T-helper 9 cell (primary cell): ENCODE data around the gene CEP85.
A peak's percentile ranks its signal among the peaks of the same experiment; 100 is the strongest.
"Not testable (repeated sequence)": the region's sequence is repeated elsewhere in the genome, so short reads cannot be mapped to it uniquely, and the experiment has no call there.

Experiments
- DNase-seq: peaks from one replicate; pipeline ENCODE4 v3.0.0-alpha.2; 2020

CEP85 gene

DNA sequence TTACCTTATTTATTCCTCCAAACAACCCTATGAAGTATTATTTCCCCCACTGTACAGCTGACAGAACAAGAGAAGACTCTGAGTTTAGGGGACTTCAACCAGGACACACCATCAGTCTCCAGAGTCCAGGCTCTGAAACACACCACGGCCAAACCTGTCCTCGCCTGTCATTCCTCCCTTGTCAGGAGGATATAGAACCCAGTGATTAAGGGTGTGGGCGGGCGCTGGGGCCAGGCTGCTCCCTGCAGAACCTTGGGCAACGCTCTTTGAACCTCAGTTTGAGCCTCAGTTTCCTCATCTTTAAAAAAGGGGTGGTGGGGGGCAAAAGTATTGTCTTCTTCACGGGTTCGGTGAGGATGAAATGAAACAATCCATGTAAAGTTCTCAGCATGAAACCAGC, 9.4 kb upstream of the CEP85 start:
- no peak for DNase-seq

DNA sequence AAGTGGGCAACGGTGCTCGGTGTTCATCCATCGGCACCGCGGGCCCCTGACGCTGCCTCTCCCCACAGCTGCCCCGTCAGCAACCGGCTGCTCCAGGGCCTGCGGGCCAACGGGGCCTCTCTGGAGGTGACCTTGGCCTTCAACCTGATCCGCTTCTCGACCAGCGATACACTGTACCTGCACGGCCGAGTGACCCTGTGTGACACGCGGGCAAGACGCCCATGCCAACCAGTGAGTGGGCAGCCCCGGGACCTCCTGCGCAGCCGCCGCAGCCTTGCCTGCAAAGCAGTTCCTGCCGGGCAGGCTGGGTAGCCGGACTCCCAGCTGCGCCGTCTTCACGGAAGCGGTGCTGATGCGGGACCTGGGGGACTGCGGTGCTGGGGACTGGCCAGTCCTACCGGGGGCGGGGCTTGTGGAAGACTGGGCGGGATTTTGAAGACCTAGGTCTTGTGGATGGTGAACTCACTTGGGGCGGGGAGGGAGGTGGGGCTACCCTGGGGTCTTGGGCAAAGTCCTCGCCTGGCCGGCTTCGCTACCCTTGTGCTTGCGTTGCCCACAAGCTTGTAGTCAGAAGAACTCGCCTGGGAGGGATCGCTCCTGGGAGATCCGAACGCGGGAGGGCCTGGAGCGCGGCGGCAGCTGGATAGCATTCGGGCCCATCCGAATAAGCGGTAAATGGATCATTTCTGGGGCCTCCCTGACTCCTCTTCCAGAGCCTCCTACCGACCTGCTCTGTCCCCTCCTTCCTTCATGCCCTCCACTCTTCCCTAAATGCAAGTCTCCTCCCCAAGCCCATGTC, 8.8 kb upstream of the CEP85 start:
- DNase-seq = peak; percentile 22

- not testable (repeated sequence) for DNase-seq
These were observed 3.3 kb upstream of the CEP85 start for GRCh38 chr1:26230682-26231081.

- DNase-seq = no peak
These were observed 807 bp downstream of the CEP85 start for GRCh38 chr1:26234644-26235370.

DNA sequence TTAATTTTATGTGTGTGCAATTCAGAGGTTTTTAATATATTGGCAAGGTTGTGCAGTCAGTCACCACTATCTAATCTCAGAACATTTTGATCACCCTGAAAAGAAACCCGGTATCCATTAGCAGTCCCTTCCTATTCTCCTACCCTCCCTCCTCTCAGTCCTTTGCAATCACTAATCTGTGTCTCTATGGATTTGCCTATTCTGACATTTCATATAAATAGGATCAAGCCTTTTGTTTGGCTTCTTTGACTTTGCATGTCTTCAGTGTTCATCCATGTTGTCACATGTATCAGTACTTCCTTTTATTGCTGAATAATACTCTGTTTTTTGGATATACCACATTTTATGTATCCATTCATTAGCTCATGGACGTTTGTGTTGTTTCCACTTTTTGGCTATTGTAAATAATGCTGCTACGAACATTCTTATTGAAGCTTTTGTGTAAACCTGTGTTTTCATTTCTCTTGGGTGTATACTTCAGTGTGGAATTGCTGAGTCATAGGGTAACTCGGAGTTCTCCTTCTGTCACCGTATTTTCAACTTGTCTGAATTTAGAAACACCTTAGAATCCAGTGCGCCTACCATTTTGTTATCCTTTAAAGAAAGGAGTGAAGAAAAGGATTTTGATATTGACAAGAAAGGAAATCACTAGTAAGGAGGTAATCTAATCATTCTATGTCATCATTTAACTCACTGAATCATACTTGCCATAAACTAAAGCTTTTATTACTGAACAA, 3.4 kb downstream of the CEP85 start:
- no peak for DNase-seq

GRCh38 chr1:26239936-26240335, 5.9 kb downstream of the CEP85 start:
- DNase-seq = no peak

DNA sequence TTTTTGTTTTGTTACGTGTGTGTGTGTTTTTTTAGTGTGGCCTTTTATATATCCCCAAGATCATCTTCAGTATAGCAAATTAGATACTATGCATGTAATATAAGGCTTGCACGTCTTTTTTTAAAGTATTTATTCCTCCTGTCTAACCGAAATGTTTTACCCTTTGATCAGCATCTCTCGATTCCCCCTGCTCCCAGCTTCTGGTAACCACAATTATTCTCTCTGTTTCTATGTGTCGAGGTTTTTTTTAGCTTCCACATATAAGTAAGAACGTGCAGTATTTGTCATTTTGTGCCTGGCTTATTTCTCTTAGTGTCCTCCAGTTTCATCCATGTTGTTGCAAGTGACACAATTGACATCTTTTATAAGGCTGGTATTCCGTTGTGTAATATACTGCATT, 18.7 kb downstream of the CEP85 start:
- DNase-seq = no peak

- no peak for DNase-seq
These were observed 20.4 kb downstream of the CEP85 start for GRCh38 chr1:26254404-26254803.

DNA sequence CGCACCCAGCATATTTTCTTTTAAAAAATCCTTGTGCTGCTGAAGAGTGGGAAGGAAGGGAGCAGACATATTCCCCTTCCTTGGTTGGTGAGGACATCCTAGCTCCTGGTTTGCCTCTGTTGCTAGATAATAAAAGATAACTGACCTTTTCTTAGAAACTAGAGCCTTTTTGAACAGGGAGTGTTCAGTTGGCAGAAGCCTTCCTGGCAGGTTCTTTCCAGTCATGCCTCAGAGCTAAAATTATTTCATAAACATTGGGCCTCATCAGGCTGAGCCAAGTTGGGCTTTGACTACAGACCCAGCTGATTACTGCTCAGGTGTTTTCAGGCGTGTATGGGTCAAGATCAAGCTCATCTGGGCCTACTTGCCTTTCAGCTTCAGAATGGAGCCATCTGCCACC, 23.2 kb downstream of the CEP85 start:
- DNase-seq = no peak

GRCh38 chr1:26259005-26259404, 25.0 kb downstream of the CEP85 start:
- no peak for DNase-seq

- DNase-seq = no peak
These were observed 25.6 kb downstream of the CEP85 start for GRCh38 chr1:26259578-26259977.

DNA sequence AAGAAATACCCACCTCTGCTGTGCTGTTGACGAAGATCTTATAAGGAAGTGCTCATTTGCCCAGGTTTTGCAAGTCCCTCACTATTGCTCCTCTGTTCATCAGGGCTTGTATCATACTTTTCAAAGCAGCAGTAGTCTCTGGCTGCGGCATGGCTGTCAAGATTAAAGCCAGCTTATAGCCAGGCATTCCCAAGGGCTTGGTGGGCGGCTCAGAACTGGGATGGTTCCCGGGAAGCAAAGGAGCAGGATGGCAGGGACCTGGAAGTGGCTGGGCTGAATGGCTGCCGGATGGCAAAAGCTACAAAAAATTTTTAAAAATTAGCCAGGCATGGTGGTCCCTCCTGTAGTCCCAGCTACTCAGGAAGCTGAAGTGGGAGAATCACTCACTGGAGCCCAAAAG, 29.2 kb downstream of the CEP85 start:
- DNase-seq = no peak

GRCh38 chr1:26265405-26265804, 31.4 kb downstream of the CEP85 start:
- no peak for DNase-seq

GRCh38 chr1:26268290-26269197, 34.5 kb downstream of the CEP85 start:
- DNase-seq = no peak

DNA sequence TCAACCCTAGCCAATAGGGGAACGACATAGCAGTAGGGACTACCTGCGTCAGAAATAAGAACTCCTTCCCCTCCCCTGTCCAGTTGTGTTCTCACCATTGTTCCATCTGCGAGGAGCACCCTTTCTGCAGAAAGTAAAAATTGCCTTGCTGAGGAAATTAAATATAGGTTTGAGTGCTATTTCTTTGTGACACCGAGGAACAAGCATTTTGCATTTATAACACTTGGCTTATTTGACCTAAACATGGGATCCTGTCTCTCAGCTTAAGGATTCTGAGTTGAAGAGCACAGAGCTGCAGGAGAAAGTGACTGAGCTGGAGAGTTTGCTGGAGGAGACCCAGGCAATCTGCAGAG, 35.2 kb downstream of the CEP85 start:
- no peak for DNase-seq

- no peak for DNase-seq
These were observed 40.9 kb downstream of the CEP85 start for GRCh38 chr1:26274801-26275425.

DNA sequence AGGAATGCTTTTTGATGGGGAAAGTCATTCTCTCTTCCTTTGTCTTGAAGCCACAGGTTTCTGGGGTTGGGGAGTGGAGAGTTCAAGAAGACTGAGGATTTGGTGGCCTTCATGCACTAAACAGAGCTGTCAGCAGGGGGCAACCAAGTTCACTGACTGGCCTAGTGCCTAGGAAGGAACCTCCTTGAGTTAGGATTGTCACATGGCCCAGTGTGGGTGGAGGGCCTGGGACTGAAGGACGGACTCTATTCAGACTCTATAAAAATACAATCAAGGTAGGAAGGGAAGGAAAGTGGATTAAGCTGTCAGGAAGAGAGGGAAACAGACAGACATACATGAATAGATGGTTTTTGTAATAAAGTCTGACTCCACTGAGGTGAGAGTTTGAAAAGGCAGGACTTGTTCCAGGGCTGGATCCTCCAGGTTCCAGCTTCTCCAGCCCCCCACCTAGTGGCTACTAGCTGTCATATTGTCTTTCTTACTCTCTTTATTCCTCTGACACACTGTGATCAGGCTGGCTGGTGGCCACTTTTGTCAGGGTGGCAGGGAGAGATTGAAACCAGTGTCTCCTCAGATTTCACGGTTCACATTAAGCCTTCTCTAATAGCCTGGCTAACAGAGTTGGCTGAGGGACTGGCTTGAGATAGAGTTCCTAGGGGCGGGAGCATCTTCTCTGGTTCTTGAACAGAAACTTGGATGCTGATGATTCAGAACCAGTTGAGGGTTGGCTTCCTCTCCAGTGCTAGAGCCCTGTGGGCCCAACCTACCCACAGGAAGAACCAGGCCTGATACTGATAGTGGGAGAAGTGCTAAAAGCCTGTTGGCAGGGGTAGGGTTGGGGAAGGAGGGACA, 41.8 kb downstream of the CEP85 start:
- DNase-seq = peak; percentile 71

DNA sequence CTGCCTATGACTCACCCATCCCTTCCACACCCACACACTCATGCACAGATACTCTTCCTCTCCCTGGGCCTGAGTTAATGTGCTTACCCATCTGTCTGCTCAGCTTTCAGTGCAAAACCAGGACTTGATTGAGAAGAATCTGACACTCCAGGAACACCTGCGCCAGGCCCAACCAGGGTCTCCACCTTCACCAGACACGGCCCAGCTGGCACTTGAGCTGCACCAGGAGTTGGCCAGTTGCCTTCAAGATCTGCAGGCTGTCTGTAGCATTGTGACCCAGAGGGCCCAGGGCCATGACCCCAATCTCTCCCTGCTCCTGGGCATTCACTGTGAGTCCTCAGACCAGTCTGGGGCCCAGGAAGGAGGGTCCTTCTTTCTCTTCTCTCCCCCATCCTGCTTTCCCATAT, 42.4 kb downstream of the CEP85 start:
- no peak for DNase-seq

- no peak for DNase-seq
These were observed 43.3 kb downstream of the CEP85 start for GRCh38 chr1:26277261-26277661.

DNA sequence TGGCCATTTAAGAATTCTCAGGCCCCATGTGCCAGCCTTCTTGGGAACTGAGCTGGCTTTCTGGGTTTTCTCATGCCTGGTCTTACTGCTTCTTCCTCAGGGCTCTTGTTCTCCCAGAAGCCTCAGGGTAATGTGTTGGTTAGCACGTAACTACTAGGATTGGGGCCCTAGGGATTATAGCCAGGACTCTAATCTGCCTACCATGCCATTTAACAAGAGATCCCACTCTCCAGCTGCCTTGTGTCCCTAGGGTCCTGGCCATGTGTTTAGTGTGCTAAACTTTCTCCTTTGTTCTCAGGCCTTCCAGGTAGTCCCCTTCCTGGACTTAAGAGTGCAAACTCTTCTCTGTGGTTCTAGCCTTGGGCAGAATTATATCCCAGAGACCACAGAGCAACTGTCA, 43.7 kb downstream of the CEP85 start:
- no peak for DNase-seq

GRCh38 chr1:26278303-26278702, 44.3 kb downstream of the CEP85 start:
- no peak for DNase-seq
